Dermis blood vessel endothelial cell (primary cell): ENCODE data around the gene TEN1. TPM values are rescaled to one million over a fixed set of nuclear protein-coding genes. Genes with fewer than 3 reads are reported as not detected.
"Not testable (repeated sequence)": the region's sequence is repeated elsewhere in the genome, so short reads cannot be mapped to it uniquely, and the experiment has no call there.

Experiments used
- DNase-seq: peaks from one replicate; pipeline ENCODE4 v3.0.0; 2010
- total RNA-seq: library from RNA; depleted of rRNA; stranded (reverse); fragments of >200 nt; gene quantifications from 2 replicates; pipeline ENCODE4 v1.2.3, GENCODE V29; 2014

Gene TEN1, protein sequence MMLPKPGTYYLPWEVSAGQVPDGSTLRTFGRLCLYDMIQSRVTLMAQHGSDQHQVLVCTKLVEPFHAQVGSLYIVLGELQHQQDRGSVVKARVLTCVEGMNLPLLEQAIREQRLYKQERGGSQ
- 14.0 and 20.8 TPM in 2 replicates for total RNA-seq

DNA sequence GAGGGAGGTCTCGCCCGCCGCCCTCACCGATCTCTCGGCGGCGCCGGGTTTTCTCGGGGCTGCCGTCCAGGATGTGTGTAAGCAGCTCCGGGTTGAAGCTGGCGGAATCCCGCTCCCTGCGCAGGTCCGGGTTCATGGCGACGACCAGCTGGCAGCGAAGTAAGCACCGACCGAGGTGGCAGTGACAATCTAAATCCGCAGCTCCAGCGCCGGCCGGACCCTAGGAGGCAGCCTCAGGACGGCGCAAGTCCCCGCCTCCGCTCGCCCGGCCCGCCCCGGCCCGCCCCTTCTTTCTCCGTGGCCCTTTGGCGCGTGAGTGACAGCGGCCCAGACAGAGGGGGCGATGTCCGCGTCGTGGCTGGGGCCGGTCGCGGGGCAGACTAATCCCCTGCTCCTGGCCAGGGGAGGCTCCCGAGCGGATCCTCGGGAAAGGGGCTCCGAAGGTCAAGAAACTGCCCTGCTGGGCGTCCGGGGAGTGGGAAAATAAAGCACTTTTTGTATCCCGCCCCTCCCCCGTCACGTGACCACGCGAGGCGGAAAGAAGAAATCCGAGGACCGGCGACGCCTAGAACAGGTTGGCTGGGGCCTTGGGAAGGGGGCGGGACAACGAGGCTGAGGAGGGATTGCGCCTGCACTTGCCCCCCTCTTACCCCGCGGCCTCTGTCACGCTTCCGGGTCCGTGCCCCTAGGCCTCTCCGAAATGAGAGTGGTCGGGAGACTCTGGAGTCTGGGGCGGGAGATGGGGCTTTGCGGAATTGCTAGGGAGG, at the start of gene TEN1, which contains the start of gene ACOX1:
TEN1 (plus strand) TSS at position 303 of the 767 bp plus-strand sequence. CDS start 6,953 bp downstream, outside the sequence.
ACOX1 (minus strand) TSS at position 229 of the 767 bp plus-strand sequence; CDS start at position 136, 93 bp downstream.
- DNase-seq, result peak; percentile 98

DNA sequence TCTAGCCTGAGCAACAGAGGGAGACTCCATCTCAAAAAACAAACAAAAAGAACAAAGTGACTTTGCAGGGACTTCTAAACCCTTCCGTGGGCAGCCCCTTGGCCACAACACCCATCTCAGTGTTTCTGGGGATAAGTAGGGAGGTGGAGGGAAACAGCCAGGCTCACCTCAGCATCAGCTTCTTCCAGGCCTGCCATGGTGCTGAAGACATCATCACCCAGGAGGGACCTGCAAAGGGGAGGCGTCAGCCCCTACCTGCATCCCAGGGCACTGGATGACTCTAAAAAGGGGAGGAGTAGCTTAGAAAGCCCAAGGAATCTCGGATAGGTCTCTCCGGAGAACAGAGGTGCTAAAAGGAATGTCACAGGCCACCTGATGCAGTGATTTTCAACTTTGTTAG, 48.0 kb upstream of the TEN1 start:
- no peak for DNase-seq

DNA sequence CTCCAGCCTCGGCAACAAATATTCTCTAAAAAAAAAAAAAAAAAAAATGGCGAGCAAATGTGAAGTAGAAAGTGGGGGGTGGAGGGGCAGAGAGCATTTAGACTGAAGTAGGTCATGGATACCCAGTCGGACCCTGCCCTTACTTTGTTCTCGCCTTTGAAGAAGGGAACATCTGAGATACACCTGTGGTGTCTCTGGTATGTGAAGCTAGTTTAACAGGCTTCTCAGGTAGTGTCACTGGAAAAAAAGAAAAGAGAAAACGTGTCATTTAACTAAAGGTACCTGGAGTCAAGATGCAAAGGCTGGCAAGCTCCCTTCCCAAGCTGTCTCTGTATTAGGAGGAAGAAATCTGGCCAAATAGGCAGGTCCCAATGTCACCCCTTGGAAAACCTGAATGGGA, 46.2 kb upstream of the TEN1 start:
- no peak for DNase-seq

DNA sequence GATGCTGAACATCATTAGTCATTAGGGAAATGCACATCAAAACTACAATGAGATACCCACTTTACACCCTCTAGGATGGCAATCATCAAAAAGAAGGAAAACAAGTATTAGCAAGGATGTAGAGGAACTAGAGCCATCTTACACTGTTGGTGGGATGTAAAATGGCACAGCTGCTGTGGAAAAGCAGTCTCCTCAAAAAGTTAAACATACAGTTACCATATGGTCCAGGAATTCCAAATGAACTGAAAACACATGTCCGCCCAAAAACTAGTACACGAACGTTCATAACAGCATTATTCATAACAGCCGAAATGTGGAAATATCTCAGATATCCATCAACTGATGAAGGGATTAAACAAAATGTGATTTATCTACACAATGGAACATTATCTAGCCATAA, 45.2 kb upstream of the TEN1 start:
- DNase-seq, result no peak

DNA sequence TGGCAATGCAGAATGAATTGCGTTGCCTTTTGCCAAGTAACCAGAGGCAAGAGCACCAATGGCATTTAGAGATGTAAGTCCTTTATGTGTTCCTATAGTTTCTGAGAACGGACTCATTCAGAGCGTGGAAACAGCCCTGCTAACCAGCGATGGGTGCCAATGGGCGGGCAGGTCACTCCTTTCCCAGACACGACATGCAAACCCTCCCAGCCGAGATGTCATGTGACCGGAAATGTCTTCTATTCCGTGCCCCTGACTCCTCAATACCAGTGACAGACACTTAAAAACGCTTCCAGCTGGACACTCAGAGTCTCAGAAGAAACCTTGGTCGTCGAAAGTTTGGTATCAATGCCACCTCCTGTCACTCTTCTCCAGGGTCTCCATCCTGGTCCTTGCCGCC, 41.4 kb upstream of the TEN1 start:
- no peak for DNase-seq

DNA sequence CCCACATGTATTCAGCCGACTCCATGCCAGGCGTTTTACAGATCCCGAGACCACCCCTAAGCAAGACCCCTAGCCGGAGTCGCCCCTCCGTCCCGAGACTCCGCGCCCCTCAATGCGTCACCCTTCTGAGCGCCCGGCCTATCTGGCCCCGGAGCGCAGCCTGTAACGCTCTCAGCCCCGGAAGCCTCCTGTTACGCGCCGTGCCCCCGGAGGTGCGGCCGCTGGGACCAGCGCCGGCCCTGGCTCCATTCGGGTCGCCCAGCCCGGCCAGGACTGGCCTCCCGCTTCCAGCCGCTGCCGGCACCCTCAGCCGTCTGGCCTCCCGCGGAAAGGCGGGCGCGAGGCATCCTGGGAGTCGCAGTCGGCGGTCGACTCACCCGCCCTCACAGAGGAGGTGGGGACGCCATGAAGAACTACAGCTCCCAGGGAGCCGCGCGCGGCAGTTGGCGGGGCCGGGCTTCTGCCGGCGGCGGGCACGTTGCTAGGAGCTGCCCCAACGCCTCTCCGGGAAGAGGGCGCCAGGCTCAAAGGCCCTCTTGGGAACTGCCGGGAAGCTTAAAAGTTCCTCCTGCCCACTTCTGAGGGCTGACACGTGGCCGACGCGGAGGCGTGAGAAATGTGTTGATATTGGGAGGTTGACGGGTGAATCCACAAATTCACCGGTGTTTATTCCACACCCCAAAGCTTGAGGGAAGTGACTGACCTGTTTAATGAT, 38.2 kb upstream of the TEN1 start, which contains the start of gene FBF1:
FBF1 (minus strand) TSS at position 316 of the 715 bp plus-strand sequence. CDS start 2,893 bp downstream, outside the sequence.
- DNase-seq, result peak; percentile 96

DNA sequence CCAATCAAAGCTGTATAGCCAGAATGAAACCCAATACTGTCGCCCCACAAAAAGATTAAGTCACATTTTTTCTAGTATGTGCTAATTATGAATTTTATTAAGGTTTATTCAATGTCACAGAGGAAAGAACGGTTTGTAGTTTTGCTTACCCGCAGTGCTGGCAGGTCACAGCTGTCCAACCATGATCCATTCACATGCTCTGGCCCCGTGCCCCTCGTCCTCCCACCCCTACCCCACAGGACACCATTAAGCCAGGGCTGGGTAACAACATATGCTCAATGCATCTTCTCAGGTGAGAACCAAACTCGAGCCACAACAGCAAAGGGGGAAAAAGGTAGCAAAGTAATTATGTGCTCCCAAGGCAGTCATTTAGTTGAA, 37.6 kb upstream of the TEN1 start:
- DNase-seq, result no peak

DNA sequence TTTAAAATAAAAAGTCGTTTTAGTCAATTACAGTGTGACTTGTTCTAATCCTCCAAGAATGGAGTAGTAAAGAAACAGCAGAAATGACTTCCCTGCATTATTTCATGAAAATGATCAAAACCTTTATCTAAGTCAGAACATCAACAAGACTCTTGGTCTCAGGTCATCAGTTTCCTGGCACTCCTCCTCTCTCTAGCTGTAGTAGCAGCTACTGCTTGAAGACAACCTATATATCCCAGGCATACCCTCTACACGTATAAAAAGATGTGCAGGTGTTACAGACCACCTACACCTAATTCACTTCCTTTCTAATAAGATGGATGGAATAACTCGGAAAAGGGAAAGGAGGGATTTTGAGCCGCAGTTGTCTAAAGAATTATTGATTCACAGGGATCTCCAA, 36.6 kb upstream of the TEN1 start:
- no peak for DNase-seq

DNA sequence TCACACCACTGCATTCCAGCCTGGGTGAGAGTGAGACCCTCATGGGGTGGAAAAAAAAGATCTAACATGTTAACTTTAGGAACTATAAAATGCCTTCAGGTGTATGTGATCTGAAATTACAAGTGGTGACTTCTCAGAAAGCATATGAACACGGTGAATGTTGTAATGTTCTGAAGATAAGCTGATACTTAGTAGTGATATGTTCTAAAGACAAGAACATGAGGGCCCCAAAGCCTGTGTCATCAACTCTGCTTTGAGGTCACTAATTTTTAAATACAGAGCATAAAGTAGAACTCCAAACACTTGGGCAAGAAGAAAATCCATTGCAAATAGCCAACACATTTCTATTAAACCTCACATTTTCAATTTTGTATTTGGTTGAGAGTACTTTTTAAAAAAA, 35.5 kb upstream of the TEN1 start:
- no peak for DNase-seq

DNA sequence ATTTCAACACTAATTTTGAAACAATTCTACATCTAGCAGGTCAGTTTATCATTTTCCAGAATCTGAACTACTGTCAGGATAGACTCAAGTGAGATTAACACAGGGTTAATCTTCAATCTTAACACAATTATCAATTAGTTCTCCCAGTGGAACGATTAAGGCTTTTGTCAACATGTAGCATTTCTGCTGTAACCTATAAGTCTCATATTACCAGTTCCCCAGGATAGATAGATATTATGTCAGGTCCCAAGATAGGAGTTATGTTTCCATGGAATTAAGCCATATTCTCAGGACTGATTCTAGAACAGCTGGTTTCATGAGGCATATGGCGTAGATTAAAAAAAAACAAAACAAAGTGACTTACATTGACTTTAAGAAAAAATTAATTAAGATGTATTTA, 33.8 kb upstream of the TEN1 start:
- no peak for DNase-seq

DNA sequence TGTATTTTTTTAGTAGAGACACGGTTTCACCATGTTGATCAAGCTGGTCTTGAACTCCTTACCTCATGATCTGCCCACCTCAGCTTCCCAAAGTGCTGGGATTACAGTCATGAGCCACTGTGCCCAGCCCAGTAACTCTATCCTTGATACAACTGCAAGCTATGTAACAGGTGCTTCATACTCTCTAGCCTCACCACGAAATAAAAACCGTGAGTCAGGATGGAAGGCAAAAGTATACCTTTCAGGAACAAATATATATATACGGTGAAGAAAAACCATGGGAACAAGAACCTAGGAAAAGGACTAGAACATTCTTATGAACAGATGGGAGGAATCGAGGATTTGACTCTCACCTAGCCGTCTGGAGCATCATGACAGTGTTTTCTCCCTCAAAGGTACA, 28.6 kb upstream of the TEN1 start:
- DNase-seq, result no peak

DNA sequence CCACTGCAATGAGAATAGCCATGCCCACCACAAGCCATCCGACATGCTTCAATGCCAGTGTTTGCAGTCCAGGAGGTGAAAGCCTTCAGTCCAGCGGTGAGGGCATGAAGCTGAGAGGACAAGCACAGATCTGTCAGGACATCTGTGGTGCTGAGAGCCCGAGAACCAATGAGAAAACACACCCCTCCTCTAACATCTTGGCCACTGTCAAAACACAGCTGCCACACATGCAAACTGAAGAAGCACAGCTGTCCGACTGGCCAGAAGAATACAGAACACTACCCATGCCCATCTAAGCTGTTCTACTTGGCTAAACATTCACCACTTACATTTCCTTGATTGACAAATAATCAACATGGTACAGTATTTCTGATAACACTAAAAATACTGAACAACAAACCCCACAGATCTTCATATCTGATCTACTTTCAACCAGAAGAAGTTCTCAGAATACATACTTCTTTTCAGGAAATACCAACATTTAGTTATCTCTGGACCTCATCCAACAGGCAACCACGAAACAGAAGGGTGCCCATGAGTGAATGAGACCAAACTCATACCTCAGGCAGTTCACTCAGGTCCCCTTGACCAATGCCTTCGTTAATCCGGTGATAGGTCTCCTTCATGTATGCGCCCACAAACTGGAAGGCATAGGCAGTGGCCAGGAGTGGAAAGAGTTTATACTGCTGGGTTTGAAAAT, 28.0 kb upstream of the TEN1 start:
- no peak for DNase-seq

DNA sequence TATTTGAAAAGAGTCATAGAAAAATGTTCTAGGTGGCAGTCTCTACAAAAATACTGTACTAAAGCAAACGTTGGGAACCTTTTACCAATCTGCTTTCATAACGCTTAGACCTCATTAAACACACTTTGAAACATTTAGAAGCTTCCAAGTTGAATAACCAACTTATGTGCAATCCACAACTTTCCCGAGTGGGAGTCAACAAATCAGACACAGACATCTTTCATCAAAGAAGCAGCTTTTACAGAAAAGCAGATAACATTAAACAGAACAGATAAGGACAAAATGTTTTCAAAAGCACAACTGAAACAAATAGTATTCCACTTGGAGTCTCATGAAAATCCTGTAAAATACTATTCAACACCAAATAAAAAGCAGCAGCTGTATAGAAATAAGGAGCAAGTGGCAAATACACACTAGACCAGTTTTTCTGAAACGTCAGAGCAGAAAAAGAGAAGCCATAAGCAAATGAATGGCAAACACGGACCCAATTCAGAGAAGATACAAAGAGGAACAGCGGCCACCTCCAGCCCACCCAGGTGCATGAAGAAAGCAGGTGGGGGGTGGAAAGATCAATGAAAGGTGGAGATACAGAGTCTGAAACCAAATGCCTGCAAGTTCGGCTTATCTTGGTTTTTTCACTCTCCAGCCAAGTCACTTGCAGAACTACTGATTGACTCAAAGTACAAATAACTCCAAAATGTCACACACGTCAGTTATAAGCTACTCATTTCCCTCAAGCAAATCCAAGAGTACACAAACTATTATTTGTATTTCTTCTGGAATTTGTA, 19.8 kb upstream of the TEN1 start:
- DNase-seq, result no peak

DNA sequence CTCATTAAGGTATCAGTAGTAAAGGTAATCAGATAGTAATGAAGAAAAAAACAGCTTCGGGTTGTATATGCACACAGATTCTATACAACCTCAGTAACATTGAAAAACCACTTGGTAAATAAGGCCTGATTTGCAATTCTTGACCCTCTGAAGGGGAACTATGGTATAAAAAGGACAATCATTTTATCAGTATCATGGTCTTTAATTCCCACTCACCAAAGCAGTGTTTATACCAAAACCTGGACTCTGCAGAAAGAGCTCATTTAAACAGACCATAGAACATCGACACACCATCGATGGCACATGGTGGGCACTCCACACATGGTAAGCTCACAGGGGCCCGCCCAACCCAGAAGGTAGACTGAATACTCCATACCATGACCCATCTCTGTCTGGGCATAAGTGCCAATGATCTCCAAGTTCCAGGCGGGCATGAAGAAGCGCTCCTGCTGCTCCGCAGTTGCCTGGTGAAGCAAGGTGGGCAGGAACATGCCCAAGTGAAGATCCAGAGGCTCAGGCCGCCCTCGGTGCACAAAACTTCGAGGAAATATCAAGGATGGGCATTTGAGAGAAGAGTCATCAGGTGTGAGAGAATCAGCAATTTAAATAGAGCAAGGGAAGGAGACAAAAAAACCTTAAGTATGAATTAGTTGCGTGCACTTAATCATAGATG, 19.1 kb upstream of the TEN1 start:
- DNase-seq, result no peak

DNA sequence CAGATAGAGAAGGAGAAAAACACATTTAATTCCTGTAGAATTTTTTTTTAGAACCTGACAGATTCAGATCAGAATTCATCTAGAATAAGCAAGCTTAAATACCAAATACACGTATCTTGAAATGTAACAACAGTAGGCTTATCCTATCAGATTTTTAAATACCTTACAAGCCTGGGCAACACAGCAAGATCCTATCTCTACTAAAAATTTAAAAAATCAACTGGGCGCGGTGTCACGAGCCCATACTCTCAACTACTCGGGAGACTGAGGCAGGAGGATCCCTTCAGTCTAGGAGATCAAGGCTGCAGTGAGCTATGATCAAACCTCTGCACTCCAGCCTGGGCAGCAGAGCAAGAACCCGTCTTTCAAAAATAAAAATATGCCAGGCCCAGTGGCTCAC, 13.6 kb upstream of the TEN1 start:
- DNase-seq, result no peak

DNA sequence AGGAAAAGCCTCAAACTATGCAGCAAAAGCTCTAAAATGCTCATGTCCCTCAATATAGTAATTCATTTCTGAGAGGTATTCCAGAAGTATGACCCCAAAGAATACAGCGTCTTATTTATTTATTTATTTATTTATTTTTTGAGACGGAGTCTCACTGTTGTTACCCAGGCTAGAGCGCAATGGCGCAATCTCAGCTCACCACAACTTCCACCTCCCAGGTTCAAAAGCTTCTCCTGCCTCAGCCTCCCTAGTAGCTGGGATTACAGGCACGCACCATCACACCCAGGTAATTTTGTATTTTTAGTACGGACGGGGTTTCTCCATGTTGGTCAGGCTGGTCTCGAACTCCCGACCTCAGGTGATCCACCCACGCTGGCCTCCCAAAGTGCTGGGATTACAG, 10.0 kb upstream of the TEN1 start:
- not testable (repeated sequence) for DNase-seq

DNA sequence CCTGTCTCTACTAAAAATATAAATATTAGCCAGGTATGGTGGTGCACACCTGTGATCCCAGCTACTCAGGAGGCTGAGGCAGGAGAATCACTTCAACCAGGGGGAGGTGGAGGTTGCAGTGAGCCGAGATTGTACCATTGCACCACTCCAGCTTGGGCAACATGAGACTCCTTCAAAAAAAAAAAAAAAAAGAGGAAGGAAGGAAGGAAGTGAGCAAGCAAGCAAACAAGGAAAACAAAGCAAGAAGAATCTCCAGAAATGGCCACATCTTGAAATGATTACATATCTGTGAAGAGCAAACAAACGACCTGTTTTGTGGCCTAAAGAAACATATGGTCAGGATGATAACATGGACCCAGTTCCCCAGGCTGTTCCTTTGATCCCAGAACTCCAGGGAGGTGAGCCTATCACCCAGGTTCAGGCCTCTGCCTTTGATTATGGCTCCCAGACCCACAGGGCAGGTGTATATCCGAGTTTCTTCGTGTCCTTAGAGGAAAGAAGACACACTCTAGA, 9.0 kb upstream of the TEN1 start:
- peak; percentile 66 for DNase-seq

DNA sequence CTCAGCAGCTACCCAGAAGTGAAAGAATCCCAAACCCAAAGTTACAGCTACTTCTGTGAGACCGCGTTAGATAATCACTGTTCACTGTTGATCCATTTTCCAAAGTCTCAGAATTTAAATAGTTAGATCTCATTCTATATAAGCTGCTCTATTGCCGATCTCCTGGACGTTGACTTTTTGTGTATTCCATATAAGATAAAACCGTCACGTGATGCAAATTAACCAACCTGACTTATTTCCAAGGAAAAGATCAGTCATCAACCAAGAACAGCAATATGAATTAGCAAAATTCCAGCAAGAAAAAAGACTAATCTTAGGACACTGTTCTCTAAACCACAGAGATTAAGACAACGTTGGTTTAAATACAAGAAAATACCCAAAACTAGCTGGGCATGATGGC, 8.4 kb upstream of the TEN1 start:
- no peak for DNase-seq

DNA sequence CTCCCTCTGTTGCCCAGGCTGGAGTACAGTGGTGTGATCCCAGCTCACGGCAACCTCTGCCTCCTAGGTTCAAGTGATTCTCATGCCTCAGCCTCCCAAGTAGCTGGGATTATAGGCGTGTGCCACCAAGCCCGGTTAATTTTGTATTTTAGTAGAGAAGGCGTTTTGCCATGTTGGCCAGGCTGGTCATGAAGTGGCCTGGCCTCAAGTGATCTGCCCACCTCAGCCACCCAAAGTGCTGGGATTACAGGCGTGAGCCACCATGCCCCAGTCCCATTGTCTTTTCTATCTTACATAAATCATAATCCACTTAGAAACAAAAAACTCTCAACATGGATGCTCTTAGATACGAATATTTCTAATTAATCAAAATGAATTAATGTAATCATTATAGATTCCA, 3.9 kb upstream of the TEN1 start:
- not testable (repeated sequence) for DNase-seq

DNA sequence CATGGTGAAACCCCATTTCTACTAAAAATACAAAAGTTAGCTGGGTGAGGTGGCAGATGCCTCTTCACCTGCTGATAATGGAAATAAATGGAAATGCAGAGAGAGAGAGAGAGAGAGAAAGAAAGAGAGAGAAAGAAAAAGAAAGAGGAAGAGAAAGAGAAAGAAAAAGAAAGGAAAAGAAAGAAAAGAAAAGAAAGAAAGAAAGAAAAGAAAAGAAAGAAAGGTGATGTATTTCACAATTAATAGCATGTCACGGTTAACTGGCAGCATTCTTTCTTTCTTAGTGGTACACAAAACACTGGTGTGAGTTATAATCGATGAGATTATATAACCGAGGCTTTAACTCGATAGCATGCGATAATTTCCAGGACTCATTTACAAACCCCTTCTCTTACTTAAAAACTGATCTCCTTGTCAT, 3.3 kb upstream of the TEN1 start:
- no peak for DNase-seq

DNA sequence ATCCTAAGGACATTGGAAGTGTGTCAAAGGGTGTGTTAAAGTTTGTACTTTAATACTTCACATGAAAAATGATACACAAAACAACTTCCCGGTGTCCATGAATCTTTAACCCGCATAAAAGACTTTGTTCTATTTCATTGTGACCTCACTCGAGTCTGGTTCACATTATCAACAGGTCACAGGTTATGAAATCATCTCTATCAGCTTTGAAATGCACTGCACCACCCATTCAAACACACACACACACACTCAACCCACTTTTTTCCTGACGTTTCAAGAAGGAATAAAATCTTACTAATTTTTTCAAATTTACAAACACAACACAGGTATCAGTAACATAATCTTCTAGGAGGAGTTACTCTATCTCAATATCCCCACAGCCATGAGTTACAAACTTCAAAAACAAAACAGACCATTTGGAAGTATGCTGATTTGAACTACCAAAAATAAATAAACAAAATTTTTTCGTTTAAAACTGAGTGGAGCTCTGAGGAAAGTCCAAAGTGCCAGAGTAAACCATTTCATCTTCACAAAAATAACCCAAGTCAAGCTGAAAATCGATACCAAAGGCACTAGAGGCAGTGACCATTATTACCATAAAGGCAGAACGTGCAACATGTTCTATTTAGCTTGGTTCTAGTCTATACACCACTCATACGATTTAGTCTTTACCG, 2.7 kb upstream of the TEN1 start:
- peak; percentile 32 for DNase-seq
